HG03139 (cell line): ENCODE measurements around the gene PRIM1.
A peak's percentile ranks its signal among the peaks of the same experiment; 100 is the strongest.
"Not testable (repeated sequence)": the region's sequence is repeated elsewhere in the genome, so short reads cannot be mapped to it uniquely, and the experiment has no call there.

Experiments
- ATAC-seq: cut with Tn5 transposase; IDR thresholded peaks from one replicate; pipeline ENCODE4 v1.9.1; 2021; ENCODE audit not compliant: unreplicated experiment

Gene PRIM1

DNA sequence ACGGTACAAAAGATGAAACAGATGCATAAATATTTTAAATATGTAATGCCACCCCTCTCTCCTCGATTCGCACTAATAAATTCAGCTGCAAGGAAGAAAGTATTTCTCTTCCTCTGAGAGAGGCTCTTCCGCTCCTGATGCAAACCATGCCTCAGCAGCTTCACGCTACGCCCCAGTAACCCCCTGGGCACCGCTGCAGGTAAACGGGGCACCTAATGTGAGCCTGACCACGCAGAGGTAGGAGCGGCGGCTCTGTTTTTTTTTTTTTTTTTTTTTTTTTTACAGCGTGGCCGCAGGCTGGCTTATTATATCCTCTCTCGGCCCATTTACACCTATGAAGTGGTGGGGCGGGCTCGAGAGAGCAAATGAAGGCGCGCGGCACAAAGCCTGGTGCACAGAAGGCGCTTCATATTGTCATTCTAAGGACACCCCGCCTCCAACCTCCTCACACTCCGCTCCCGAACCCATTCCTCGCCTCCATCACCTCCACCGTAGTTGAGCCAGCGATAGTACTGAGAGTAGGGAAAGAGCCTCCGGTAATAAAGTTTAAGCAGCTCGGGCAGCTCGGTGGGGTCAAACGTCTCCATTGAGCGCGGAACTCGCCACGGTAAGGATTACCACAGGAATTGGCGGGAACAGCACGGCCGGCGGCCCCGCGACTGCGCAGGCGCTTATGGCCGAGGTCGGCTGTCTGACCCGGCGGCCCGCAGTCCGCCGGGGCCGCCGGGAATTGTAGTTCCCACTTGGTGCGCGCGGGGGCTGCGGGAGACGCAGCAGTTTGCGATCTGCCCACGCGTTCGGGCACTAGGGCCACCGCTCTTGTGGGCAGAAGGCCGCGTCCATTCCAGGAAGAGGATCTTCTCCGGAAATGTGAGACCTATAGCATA, at the start of gene PRIM1:
Gene PRIM1, minus strand, starts transcription at position 612 of the 887 bp plus-strand sequence. Its CDS starts 25 bp downstream, at position 587.
- ATAC-seq = peak; percentile 76

GRCh38 chr12:56800221-56800620, 48.1 kb upstream of the PRIM1 start:
- ATAC-seq = no peak

GRCh38 chr12:56799345-56799744, 47.2 kb upstream of the PRIM1 start:
- not testable (repeated sequence) for ATAC-seq

DNA sequence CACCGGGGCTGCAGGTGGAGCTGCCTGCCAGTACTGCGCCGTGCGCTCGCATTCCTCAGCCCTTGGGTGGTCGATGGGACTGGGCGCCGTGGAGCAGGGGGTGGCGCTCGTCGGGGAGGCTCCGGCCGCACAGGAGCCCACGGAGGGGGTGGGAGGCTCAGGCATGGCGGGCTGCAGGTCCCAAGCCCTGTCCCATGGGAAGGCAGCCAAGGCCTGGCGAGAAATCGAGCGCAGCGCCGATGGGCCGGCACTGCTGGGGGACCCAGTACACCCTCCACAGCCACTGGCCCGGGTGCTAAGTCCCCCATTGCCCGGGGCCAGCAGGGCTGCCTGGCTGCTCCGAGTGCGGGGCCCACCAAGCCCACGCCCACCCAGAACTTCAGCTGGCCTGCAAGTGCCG, 43.7 kb upstream of the PRIM1 start:
- ATAC-seq = not testable (repeated sequence)

DNA sequence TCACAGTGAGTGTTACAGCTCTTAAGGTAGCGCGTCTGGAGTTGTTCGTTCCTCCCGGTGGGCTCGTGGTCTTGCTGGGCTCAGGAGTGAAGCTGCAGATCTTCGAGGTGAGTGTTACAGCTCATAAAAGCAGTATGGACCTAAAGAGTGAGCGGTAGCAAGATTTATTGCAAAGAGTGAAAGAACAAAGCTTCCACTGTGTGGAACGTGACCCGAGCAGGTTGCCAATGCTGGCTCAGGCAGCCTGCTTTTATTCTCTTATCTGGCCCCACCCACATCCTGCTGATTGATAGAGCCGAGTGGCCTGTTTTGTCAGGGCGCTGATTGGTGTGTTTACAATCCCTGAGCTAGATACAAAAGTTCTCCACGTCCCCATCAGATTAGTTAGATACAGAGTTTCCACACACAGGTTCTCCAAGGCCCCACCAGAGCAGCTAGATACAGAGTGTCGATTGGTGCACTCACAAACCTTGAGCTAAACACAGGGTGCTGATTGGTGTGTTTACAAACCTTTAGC, 43.0 kb upstream of the PRIM1 start:
- not testable (repeated sequence) for ATAC-seq

DNA sequence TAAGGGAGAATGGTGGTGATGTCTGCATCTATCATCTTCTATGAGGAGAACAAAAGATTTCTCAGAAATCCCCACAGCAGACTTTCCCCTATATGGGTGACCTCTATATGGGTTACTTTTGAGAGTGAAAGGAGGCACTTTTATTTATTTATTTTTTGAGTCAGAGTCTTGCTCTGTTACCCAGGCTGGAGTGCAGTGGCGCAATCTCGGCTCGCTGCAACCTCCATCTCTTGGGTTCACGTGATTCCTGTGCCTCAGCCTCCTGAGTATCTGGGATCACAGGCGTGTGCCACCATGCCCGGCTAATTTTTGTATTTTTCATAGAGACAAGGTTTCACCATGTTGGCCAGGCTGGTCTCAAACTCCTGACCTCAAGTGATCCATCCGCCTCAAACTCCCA, 41.0 kb upstream of the PRIM1 start:
- not testable (repeated sequence) for ATAC-seq

DNA sequence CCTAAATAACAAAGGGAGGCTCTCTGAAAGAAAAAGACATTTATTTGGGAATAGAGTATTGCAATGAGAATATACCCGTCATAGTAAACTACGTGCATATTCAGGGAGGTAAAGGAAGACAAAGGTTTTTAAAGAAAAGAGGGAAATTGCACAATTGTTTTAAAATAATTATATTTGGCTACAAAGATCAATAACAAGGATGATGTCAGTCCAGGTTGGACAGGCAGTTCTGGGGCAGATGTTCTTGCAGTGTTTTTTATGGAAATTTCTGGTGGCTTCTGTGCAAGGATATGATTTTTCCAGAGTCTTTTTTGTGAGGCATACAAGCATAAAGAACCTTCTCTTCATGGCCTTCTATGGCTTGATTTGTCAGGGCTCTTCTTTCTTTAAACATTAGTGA, 40.6 kb upstream of the PRIM1 start:
- no peak for ATAC-seq

DNA sequence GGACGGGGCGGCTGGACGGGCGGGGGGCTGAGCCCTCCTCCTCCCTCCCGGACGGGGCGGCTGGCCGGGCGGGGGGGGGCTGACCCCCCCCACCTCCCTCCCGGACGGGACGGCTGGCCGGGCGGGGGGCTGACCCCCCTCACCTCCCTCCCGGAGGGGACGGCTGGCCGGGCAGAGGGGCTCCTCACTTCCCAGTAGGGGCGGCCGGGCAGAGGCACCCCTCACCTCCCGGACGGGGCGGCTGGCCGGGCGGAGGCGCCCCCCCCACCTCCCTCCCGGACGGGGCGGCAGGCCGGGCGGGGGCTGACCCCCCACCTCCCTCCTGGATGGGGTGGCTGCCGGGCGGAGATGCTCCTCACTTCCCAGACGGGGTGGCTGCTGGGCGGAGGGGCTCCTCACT, 37.3 kb upstream of the PRIM1 start:
- not testable (repeated sequence) for ATAC-seq

DNA sequence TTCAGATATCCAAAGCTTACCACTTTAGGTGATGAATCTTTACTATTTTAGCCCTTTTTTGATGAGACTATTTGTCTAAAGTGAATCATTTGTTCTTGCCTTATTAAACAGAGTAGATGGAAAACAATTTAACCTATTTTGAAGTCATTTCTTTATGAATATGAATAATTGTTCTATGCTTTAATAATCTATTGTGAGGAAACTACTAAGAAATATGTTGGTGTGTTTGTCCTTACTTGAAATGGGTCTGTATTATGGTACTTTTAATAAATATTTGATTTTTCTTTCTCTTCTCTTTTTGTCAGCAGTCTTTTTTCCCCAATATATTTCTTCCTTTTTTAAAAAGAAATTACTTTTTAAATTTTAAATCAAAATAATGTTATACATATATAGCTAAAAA, 35.4 kb upstream of the PRIM1 start:
- ATAC-seq = no peak

DNA sequence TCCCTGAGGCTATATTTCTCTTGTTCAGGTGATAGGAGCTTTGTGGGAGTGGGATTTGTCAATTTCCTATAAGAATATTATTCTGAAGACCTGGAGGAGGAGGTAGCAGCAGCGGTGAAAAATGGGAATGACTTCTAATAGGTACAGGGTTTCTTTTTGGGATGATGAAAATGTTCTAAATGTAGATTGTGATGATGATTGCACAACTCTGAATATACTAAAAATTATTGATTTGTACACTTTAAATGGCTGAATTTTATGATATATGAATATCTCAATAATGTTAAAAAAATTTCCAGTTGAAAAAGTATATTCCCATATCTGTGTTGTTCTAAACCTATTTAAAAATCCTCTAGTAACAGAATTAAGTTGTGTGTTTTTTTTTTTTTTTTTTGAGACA, 33.8 kb upstream of the PRIM1 start:
- ATAC-seq = no peak

- no peak for ATAC-seq
These were observed 33.2 kb upstream of the PRIM1 start for GRCh38 chr12:56785141-56785865.

DNA sequence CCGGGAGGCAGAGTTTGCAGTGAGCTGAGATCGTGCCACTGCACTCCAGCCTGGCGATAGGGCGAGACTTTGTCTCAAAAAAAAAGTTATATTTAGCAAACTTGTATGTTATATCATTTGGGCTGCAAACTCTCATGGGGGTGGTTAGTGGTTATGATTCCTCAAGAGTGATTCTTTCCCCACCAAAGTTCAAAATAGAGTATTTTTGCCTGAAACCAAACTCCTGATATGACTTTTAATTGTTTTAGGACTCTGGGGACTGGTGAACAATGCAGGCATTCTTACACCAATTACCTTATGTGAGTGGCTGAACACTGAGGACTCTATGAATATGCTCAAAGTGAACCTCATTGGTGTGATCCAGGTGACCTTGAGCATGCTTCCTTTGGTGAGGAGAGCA, 29.6 kb upstream of the PRIM1 start:
- ATAC-seq = no peak

DNA sequence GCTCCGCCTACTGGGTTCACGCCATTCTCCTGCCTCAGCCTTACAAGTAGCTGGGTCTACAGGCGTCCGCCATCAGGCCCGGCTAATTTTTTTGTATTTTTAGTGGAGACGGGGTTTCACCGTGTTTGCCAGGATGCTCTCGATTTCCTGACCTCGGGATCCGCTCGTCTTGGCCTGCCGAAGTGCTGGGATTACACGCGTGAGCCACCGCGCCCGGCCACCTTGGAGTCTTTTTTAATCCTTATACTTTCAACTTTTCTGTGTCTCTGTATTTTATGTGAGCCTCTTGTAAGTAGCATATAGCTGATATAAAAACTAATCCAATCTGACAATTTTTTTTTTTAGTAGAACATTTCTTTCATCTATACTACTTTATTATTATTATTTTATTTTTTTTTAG, 26.6 kb upstream of the PRIM1 start:
- ATAC-seq = no peak

- ATAC-seq = no peak
These were observed 24.5 kb upstream of the PRIM1 start for GRCh38 chr12:56776654-56777053.

DNA sequence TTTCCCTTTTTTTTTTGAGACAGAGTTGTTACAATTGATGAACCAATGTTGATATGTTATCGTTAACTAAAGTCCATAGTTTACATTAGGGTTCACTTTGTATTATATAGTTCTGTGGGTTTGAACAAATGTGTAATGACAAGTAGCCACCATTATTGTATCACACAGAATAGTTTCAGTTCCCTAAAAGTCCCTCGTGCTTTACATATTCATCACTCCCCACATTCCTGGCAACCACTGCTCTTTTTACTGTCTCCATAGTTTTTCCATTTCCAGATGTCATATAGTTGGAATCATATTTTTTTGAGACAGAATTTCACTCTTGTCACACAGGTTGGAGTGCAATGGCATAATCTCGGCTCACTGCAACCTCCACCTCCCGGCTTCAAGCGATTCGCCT, 23.5 kb upstream of the PRIM1 start:
- ATAC-seq = no peak

DNA sequence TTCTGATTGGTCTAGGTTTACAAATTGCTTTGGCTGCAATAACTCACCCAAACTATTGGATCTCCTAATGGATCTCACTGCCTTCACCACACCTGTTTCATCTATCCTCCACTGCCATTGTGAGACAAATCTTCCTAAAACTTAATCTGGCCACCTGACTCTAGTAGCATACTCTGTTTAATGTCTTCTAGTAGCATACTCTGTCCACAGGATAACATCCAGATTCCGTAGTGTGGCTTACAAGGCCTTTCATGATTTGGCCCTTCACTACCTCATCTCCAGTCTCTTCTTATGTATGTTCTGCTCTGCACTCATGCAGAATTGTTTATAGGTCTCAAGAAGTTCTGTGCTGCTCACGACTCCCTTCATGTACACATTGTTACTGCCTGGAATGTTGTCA, 21.0 kb upstream of the PRIM1 start:
- no peak for ATAC-seq

DNA sequence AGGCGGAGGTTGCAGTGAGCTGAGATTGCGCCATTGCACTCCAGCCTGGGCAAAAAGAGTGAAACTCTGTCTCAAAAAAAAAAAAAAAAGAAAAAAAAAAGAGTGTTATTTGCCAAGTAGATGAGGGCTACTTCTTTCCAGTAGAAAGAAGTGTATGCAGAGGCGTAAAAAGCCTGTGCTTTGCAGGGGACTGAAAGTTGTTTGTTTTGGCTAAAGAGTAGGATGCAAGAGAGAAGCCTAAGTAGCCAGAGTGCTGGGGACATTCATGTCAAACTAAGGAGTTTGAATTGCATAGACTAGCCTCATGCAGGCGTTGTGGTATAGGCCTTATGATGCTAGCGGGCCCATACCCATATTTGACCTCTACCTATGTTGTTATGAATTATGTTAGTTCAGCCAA, 20.5 kb upstream of the PRIM1 start:
- no peak for ATAC-seq

- ATAC-seq = no peak
These were observed 17.7 kb upstream of the PRIM1 start for GRCh38 chr12:56769868-56770267.

GRCh38 chr12:56768424-56768823, 16.3 kb upstream of the PRIM1 start:
- no peak for ATAC-seq

DNA sequence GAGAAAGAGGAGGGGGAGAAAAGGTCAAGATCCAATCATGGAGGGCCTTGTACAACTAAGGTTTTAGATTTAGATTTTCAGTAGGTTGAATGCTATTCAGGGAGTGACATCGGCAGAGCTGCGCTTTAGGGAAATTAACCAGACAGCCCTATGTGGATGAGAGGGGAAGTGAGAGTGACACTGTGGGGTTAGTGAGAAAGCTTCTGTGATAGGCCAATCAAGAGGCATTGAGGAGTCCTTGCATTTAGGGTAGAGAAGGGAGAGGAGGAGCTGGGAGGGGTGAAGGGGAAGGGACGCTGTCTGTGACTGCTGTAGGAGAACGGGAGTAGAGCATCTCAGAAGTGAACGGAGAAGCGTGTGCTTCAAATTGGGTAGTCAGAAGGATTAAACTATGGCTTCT, 14.4 kb upstream of the PRIM1 start:
- ATAC-seq = peak; percentile 97

- no peak for ATAC-seq
These were observed 11.9 kb upstream of the PRIM1 start for GRCh38 chr12:56763753-56764657.
